NB4 (cell line): ENCODE data around the gene MAPKAPK3.

Experiments used
- DNase-seq: peaks from one replicate; pipeline ENCODE4 v3.0.0; 2010; ENCODE audit warnings: low read depth
- H3K4me3 ChIP-seq: one replicate; pipeline ENCODE4 v1.5.1; 2011; ENCODE audit warnings: mild to moderate bottlenecking, low read depth, low read length, moderate library complexity
- MYC ChIP-seq: IDR thresholded peaks from 2 replicates; pipeline ENCODE4 v1.6.1; 2011; ENCODE audit warnings: low read depth, low read length
- POLR2A ChIP-seq: IDR thresholded peaks from 2 replicates; pipeline ENCODE4 v1.6.1; 2011; ENCODE audit warnings: mild to moderate bottlenecking; ENCODE audit not compliant: insufficient read length; ENCODE audit errors: extremely low read depth
- TF ChIP-seq, protein P1 (sequence below): IDR thresholded peaks from one replicate; pipeline ENCODE4 v1.5.1; 2012; ENCODE audit warnings: low read depth, low read length
- TF ChIP-seq, protein P2 (sequence below): IDR thresholded peaks from 2 replicates; pipeline ENCODE4 v1.6.1; 2011; ENCODE audit warnings: low read depth, low read length

Gene MAPKAPK3

DNA sequence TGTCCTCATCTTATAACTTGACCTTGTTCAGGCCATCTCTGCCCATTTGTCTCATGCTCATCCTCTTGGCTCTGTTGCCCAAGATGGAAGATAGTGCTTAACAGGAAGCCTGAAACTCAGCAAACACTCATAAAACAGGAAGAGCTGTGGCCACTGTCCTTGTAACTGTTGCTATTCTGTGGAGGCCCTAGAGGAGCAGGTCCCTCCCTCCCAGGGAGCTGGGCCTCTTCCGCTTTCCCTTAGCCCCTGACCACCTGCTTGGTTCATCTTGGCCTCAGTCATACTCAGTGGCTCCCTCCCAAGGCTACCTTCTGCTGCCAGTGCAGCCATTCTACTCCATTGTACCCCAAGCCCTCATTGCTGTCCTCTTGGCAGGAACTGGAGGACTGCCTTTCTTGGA is 3.5 kb downstream of the MAPKAPK3 start:
- peak overlapping the region; percentile 61 for H3K4me3 ChIP-seq
- DNase-seq, result peak; percentile 96
- TF ChIP-seq MYC, result peak; percentile 90
- TF ChIP-seq, protein P1, sequence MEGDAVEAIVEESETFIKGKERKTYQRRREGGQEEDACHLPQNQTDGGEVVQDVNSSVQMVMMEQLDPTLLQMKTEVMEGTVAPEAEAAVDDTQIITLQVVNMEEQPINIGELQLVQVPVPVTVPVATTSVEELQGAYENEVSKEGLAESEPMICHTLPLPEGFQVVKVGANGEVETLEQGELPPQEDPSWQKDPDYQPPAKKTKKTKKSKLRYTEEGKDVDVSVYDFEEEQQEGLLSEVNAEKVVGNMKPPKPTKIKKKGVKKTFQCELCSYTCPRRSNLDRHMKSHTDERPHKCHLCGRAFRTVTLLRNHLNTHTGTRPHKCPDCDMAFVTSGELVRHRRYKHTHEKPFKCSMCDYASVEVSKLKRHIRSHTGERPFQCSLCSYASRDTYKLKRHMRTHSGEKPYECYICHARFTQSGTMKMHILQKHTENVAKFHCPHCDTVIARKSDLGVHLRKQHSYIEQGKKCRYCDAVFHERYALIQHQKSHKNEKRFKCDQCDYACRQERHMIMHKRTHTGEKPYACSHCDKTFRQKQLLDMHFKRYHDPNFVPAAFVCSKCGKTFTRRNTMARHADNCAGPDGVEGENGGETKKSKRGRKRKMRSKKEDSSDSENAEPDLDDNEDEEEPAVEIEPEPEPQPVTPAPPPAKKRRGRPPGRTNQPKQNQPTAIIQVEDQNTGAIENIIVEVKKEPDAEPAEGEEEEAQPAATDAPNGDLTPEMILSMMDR, result peak; percentile 69
- peak; percentile 50 for TF ChIP-seq POLR2A
- TF ChIP-seq, protein P2, sequence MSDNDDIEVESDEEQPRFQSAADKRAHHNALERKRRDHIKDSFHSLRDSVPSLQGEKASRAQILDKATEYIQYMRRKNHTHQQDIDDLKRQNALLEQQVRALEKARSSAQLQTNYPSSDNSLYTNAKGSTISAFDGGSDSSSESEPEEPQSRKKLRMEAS, result peak; percentile 72

DNA sequence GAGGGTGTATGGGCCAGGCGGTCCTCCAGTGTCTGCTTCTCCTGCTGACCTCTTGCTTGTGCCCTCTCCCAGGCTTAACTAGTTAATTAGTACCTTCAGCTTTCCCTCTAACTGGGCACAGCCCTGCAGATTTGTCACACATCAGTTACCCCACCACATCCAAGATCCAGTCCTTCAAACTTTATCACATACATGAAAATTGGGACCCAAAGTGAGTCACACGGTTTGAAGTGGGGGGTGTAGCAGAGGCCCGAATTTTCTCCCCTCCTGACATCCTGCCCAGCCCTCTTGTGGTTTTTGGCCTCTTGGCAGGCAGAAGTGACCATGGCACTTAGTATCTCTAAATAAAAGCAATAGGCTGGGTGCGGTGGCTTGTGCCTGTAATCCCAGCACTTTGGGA is 3.9 kb downstream of the MAPKAPK3 start:
- peak; percentile 78 for DNase-seq
- H3K4me3 ChIP-seq, result peak overlapping the region; percentile 61

DNA sequence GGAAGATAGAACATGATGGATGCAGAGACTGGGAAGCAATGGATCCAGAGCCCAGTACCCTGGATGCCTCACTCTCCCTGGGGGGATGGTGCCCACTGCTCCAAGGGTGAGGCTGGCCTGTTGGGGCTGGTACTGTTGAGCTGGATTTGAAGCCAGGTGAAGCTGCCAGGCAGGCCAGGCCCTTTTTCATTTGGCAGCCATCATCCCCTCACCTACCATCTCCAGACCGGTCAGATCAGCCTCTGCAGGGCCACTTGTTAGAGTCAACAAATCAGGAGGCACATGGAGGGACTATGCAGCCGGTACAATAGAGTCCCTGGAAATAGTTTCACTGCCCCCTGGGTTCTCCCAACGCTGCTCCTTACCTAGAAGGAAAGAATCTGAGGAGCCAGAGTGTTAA is 5.9 kb downstream of the MAPKAPK3 start:
- no peak for DNase-seq
- TF ChIP-seq POLR2A (no peak), MYC (no peak)
- TF ChIP-seq, protein P1, result no peak
- TF ChIP-seq, protein P2, result no peak

More for the DNA sequence above, 3.9 kb downstream of the MAPKAPK3 start:
- TF ChIP-seq, protein P1, result no peak
- TF ChIP-seq, protein P2, result no peak
- TF ChIP-seq POLR2A (no peak), MYC (no peak)

DNA sequence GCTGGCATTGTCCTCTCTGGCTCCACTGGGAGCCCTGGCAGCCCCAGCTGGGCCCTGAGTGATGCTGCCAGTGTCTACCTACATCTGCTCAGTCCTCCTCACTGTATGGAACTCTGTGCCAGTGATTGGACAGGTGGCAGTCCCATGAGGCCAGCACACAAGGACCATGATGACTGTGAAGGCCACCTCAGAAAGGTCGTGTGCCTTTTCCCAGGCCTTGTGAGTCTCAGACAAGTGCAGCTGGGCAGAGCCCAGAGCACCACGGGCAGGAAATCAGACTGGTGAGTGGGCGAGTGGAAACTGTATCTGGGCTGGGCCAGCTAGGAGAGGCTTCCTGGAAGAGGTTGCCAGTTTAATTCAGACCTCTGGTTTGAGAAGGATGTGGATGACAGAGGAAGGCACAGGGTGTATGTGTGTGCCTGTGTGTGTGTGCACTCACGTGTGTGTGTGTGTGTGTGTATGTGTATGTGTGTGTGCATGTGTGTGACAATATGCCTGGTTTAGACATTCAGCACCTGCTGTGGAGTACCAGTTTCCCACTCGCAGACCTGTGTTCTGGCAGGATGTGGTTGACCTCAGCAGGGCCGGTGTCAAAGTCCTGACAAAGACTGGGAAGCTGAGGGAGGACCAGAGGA is 7.0 kb downstream of the MAPKAPK3 start:
- DNase-seq, result no peak
- TF ChIP-seq, protein P1, result no peak
- TF ChIP-seq MYC (no peak), POLR2A (no peak)
- TF ChIP-seq, protein P2, result no peak
- H3K4me3 ChIP-seq, result no peak overlapping the region

More for the DNA sequence above, 5.9 kb downstream of the MAPKAPK3 start:
- no peak overlapping the region for H3K4me3 ChIP-seq

DNA sequence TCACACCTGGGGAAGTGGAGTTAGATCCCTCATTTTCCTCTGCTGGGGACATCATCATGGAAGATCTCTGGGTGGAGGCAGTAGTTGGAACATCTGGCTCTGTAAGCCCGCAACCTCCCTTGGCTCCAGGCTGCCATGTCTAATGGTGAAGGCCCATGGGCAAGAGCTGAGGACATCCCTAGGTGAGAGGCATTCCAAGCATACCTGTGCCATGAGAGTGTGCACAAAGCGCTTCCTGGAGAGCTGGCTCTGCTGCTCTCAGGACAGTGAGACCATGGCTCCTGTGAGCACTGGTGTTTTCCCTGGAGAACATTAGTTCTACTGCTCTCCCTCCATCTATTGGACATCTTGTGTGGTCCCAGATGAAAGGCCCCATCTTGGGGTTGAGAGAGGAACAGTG is 7.7 kb downstream of the MAPKAPK3 start:
- H3K4me3 ChIP-seq, result no peak overlapping the region
- no peak for DNase-seq
- TF ChIP-seq POLR2A (no peak), MYC (no peak)
- TF ChIP-seq, protein P2, result no peak
- TF ChIP-seq, protein P1, result no peak
